Lung (tissue), 12 donors: ENCODE data around the gene ADAM30. TPM values are rescaled to one million over a fixed set of nuclear protein-coding genes. Genes with fewer than 3 reads are reported as not detected.

Experiments
- ATAC-seq: fragments of 200-7000 bp; cut with Tn5 transposase; one replicate; pipeline ENCODE4 v1.9.1; 2020; ENCODE audit warnings: moderate number of reproducible peaks; ENCODE audit not compliant: insufficient read depth, low FRiP score
- DNase-seq, 3 donors: peaks; one replicate each; pipeline ENCODE4 v3.0.0-alpha.2; 2013 to 2017
- H3K27ac ChIP-seq, 2 donors: one replicate each; pipeline ENCODE4 v1.5.1; 2013; ENCODE audit warnings: mild to moderate bottlenecking in 2 of 2, moderate library complexity in 2 of 2, control low read depth in 1 of 2, inconsistent platforms in 1 of 2, low read depth in 1 of 2, low read length in 1 of 2
- H3K27me3 ChIP-seq, 3 donors: one replicate each; pipeline ENCODE4 v1.5.1; 2013; ENCODE audit warnings: low read length in 2 of 3; ENCODE audit not compliant: control insufficient read depth in 3 of 3, insufficient read depth in 3 of 3
- H3K36me3 ChIP-seq, 4 donors: one replicate each; pipeline ENCODE4 v1.5.1; 2013; ENCODE audit warnings: low read length in 4 of 4, mild to moderate bottlenecking in 1 of 4, moderate library complexity in 1 of 4; ENCODE audit not compliant: control insufficient read depth in 4 of 4, insufficient read depth in 4 of 4
- H3K4me1 ChIP-seq, 5 donors: one replicate each; pipeline ENCODE4 v1.5.1; 2013; ENCODE audit warnings: low read length in 5 of 5, mild to moderate bottlenecking in 2 of 5, moderate library complexity in 1 of 5; ENCODE audit not compliant: control insufficient read depth in 5 of 5, insufficient read depth in 5 of 5
- H3K4me3 ChIP-seq: one replicate; pipeline ENCODE4 v1.5.1; 2013; ENCODE audit warnings: mild to moderate bottlenecking, control low read depth, moderate library complexity
- H3K9ac ChIP-seq, 2 donors: one replicate each; pipeline ENCODE4 v1.5.1; 2013; ENCODE audit warnings: low read length in 2 of 2, control low read depth in 1 of 2; ENCODE audit not compliant: insufficient read depth in 1 of 2
- H3K9me3 ChIP-seq, 4 donors: one replicate each; pipeline ENCODE4 v1.5.1; 2013; ENCODE audit warnings: low read length in 3 of 4, mild to moderate bottlenecking in 1 of 4, moderate library complexity in 1 of 4; ENCODE audit not compliant: control insufficient read depth in 4 of 4, insufficient read depth in 3 of 4
- CTCF ChIP-seq: IDR thresholded peaks from 2 replicates; pipeline ENCODE4 v1.5.1; 2012; ENCODE audit warnings: mild to moderate bottlenecking; ENCODE audit errors: control extremely low read depth, extremely low read depth
- WGBS, 2 donors: extraction: QIAGEN DNeasy Blood & Tissue Kit; methylation state at CpG; one replicate each; pipeline ENCODE4 v1.1.7; 2013; 5-methylcytosine and 5-hydroxymethylcytosine counted together
- polyA plus RNA-seq, 2 donors: library from polyadenylated mRNA; stranded (reverse); fragments of 200-250 nt; gene quantifications; one replicate each; pipeline ENCODE4 v1.2.1, GENCODE V29; 2013
- total RNA-seq, 2 donors: library from RNA; depleted of rRNA in 1 of 2; stranded (reverse); fragments of >200 nt in 1 of 2; gene quantifications; one replicate each; pipeline ENCODE4 v1.2.1, GENCODE V29; 2014 to 2021
- donor health status: control.
- donor health status: control.
- donor health status: Bipolar disorder and iron deficiency.
- donor health status: healthy.
- donor health status: DM: yes; HTN: yes; CAD: no.

The ADAM30 gene
- total and polyA plus RNA-seq, 4 donors = not detected

GRCh38 chr1:119885903-119886783 is 10.2 kb downstream of the ADAM30 start:
- no peak overlapping the region for H3K27ac ChIP-seq
- WGBS, 2 donors = 51 to 66% methylated on average over 11 of the region's 11 CpGs
- peak; percentile 72 for ATAC-seq

DNA sequence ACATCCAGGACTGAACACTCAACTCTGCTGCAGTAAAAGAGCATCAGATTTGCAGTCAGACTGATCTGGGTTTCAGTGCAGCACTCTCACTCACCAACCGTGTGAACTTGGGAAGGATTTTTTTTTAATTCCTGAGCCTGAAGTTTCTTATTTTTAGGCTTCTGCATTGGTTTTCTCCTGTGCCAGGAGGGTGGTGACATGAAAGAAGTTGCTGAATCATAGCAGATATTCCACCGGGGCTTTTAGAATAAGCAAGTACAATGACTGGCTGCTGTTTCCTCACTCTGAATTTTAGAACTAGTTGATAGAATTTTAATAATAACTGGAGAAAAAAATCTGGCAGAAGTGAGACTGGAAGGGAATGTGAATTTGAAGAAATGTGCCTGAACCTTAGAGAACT is 11.6 kb downstream of the ADAM30 start:
- Histone ChIP-seq H3K36me3 (no peaks in the 10 kb centered on the region), H3K4me1 (no peaks in the 10 kb centered on the region), H3K9ac (no peak overlapping the region), H3K27ac (no peak overlapping the region), H3K27me3 (no peaks in the 10 kb centered on the region), H3K9me3 (peaks cover 0 to 5% (median 3%) of the 10 kb centered on the region in 4 donors), H3K4me3 (no peak overlapping the region)
- TF ChIP-seq CTCF = no peak
- ATAC-seq (no peak), DNase-seq (no peak)
- WGBS, 2 donors = 15 to 36% methylated on average over 2 of the region's 2 CpGs

More at GRCh38 chr1:119885903-119886783, 10.2 kb downstream of the ADAM30 start:
- no peaks in the 10 kb centered on the region for H3K36me3 ChIP-seq
- no peak overlapping the region for H3K9ac ChIP-seq
- no peak for DNase-seq
- H3K27me3 ChIP-seq = no peaks in the 10 kb centered on the region
- peak; percentile 40 for TF ChIP-seq CTCF
- H3K4me3 ChIP-seq = no peak overlapping the region
- no peaks in the 10 kb centered on the region for H3K4me1 ChIP-seq
- peaks cover 0 to 5% (median 3%) of the 10 kb centered on the region in 4 donors for H3K9me3 ChIP-seq

DNA sequence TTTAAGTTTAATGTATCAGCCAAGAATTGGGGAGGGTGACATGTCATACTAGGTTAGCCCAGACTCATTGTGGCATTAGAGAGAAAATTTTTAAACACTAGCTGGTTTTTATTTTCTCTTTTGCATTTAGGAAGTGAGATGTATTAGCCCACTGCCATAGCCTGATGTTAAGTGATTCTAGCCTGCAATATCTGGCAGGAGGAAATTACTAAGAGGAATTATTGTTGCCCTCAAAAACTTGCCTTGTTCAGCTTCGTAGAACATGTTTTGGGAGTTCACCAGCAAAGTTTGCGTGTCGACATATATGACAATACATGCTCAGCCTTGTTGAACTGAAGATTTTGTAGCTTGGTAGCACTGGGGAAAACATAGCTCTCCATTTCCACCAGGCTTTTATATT is 12.5 kb downstream of the ADAM30 start:
- ATAC-seq (no peak), DNase-seq (no peak)
- Histone ChIP-seq H3K27me3 (no peaks in the 10 kb centered on the region), H3K36me3 (no peaks in the 10 kb centered on the region), H3K4me3 (no peak overlapping the region), H3K9me3 (peaks cover 0 to 2% (median 2%) of the 10 kb centered on the region in 4 donors), H3K27ac (no peak overlapping the region), H3K4me1 (no peaks in the 10 kb centered on the region), H3K9ac (no peak overlapping the region)
- 83% methylated on average over 3 of the region's 3 CpGs for WGBS, 2 donors
- no peak for TF ChIP-seq CTCF
